GM03348 (cell line): ENCODE data around the gene AOC2.
A peak's percentile ranks its signal among the peaks of the same experiment; 100 is the strongest.
"Not testable (repeated sequence)": the region's sequence is repeated elsewhere in the genome, so short reads cannot be mapped to it uniquely, and the experiment has no call there.

Experiments used
- DNase-seq: peaks from one replicate; pipeline ENCODE4 v3.0.0; 2012; ENCODE audit warnings: low spot score

The AOC2 gene

DNA sequence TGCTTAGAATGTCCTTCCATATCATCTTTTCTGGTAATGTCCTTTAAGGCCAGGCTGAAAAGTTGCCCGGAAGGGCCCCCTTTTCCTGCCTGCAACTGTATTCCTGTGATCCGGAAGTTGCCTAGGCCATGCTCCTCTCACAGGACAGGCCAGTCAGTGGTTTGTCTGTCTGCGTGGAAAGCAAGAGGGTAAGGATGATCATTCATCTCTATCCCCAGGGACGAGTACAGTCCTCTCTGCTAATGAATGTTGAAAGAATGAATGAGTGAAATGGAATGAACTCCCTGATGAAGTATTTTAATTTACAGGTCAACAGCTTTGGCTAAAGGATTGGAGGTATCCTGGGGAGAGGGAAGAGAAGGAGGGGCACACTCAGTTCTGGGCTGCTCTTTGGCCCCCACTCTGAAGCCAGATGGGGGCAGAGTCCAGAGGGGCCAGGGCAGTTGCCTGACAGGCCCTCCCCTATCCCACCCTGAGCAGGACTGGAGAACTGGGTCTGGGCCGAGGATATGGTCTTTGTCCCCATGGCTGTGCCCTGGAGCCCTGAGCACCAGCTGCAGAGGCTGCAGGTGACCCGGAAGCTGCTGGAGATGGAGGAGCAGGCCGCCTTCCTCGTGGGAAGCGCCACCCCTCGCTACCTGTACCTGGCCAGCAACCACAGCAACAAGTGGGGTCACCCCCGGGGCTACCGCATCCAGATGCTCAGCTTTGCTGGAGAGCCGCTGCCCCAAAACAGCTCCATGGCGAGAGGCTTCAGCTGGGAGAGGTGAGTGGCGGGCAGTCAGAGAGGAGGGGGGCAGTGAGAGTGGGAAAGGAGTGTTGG lies 9.8 kb downstream of the AOC2 start:
- no peak for DNase-seq

DNA sequence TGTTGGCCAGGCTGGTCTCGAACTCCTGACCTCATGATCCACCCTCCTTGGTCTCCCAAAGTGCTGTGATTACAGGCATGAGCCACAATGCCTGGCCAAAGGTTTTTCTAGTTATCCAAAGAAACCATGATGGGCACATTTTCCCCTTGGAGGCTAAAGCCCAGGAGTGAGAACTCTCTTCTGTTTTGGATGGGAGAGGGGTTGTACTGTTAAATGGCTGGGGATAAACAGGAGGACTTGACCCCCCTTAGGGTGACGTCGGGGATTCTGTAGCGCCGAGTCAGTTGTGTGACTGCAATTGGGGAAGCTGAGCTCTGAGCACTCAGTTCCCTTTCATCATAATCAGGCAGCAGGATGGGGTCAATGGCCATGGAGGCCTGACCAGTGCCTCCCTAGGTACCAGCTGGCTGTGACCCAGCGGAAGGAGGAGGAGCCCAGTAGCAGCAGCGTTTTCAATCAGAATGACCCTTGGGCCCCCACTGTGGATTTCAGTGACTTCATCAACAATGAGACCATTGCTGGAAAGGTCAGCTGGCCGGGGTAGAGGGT lies 10.7 kb downstream of the AOC2 start:
- no peak for DNase-seq

DNA sequence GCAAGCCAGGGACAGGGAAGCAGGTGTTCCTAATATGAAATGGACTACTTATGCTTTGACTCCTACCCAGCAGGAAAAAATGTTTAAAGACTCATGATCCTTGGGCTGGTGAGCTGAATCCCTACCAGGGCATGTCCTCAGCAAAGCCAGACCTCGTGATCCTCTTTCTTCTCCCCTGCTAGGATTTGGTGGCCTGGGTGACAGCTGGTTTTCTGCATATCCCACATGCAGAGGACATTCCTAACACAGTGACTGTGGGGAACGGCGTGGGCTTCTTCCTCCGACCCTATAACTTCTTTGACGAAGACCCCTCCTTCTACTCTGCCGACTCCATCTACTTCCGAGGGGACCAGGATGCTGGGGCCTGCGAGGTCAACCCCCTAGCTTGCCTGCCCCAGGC lies 11.7 kb downstream of the AOC2 start:
- DNase-seq = not testable (repeated sequence)

DNA sequence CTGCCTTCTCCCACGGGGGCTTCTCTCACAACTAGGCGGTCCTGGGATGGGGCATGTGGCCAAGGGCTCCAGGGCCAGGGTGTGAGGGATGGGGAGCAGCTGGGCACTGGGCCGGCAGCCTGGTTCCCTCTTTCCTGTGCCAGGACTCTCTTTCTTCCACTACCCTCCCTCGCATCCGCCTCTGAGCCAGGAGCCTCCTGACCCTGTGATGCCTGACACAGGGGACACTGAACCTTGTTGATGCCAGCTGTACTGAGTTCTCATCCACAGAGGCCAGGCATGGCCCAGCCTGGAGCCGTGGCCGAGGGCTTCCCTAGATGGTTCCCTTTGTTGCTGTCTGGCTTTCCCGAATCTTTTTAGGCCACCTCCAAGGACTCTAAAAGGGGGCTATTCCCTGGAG lies 12.1 kb downstream of the AOC2 start:
- not testable (repeated sequence) for DNase-seq

DNA sequence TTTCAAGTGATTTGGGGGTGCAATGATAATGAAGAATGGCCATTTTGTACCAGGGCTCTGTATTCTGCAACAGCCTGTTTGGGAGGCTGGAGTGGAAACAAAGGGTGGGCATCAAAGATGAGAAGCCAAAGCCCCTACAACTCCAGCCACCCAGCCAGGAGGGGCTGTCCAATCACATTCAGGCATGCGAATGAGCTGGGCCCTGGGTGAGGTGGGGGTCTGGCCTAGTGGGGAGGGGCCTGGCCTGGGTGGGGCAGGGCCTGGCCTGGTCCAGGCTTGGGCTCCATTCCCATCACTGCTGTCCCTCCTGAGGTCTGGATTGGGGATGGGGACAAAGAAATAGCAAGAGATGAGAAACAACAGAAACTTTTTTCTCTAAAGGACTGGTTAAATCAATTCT lies 13.0 kb downstream of the AOC2 start:
- no peak for DNase-seq

DNA sequence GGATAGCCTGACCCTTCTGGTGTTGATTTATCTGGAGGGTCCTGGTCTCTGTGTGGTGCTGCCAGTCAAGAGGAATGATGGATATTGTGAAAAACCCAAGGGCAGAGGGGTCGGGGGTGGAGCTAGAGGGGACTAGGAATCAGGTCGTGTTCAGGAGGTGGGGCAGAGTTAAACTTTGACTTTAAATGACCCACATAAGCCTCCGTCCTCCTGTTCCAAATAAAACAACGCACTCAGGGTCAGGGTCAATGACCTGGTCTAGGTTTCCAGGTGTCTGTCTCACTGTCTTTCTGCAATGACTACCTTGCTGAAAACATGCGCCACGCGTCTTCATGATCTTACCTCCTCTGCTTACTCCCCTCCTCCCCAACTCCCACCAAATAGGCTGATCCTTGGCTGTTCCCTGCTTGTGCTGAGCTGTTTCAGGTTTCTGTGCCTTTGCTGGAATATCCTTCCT lies 21.3 kb downstream of the AOC2 start:
- no peak for DNase-seq

DNA sequence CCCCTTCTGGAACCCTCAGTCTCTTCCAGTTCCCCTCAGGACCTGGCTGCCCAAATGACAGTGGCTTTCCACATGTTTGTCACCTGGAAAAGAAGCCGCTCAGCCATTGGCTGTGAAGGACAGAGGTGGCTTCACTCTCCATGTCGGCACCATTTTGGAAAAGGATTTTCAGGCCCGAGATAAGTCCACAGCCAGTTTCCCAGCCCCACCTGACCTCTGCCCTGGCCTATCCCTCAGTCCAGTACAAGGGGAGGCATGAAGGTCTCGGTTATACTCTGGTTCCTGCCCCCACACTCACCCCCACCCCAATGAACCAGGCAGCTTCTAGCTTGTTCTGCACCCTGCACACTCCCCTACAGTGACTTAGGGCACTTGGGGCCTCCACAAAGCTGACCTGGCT lies 21.8 kb downstream of the AOC2 start:
- DNase-seq = no peak

DNA sequence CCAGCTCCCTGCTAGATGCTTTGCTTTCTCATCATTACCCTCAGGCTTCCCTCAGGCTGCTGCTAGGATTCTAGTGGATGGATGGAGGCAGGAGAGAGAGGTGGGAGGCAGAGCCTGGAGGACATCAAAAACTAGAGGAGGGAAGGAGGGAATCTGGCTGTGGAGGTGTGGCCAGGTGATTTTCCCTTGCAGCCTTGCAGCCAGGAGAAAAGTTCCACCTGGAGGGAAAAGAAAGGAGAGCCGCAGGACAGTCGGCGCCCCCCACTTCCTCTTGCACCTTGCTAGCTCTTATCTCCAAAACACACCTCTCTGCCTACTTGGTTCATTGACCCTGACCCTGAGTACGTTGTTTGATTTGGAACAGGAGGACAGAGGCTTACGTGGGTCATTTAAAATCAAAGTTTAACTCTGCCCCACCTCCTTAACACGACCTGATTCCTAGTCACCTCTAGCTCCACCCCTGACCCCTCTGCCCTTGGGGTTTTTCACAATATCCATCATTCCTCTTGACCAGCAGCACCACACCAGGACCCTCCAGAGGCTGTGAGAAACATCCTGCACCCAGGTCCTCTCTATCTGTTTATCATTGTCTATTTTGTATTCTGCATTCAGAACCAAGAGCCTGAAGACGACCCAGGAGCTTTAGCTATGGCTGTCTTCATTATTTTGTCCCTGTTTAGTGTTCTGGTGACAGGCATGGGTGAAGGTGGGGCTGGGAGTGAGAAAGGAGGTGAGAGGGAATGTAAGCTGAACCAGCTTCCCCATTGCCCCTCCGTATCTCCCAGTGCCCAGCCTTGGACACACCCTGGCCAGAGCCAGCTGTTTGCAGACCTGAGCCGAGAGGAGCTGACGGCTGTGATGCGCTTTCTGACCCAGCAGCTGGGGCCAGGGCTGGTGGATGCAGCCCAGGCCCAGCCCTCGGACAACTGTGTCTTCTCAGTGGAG lies 22.5 kb downstream of the AOC2 start:
- no peak for DNase-seq

DNA sequence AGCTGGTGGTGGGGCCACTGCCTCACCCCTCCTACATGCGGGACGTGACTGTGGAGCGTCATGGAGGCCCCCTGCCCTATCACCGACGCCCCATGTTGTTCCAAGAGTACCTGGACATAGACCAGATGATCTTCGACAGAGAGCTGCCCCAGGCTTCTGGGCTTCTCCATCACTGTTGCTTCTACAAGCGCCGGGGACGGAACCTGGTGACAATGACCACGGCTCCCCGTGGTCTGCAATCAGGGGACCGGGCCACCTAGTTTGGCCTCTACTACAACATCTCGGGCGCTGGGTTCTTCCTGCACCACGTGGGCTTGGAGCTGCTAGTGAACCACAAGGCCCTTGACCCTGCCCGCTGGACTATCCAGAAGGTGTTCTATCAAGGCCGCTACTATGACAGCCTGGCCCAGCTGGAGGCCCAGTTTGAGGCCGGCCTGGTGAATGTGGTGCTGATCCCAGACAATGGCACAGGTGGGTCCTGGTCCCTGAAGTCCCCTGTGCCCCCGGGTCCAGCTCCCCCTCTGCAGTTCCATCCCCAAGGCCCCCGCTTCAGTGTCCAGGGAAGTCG lies 23.4 kb downstream of the AOC2 start:
- DNase-seq = not testable (repeated sequence)

DNA sequence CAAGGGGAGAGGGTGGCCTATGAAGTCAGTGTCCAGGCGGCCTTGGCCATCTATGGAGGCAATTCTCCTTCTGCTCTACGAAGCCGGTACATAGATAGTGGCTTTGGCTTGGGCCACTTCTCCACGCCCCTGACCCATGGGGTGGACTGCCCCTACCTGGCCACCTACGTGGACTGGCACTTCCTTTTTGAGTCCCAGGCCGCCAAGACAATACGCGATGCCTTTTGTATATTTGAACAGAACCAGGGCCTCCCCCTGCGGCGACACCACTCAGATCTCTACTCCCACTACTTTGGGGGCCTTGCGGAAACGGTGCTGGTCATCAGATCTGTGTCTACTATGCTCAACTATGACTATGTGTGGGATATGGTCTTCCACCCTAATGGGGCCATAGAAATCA lies 24.0 kb downstream of the AOC2 start:
- no peak for DNase-seq

DNA sequence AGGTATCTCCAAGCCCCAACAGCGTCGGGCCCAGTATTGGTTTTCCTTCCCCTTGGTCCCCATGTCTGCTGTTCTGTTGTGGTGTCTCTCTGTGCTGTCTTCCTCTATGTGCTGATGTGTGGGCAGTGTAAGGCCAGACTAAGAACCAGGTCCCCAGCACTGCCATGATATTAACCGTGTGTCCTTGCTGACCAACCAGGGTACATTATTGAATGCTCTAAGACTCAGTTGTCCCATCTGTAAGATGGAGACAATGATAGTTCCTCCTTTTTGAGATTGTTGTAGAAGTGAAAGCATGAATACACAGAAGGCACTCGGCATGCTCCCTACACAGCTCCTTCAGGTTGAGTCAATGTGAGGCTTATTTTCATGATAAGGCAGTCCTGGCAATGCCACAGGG lies 27.3 kb downstream of the AOC2 start:
- no peak for DNase-seq

DNA sequence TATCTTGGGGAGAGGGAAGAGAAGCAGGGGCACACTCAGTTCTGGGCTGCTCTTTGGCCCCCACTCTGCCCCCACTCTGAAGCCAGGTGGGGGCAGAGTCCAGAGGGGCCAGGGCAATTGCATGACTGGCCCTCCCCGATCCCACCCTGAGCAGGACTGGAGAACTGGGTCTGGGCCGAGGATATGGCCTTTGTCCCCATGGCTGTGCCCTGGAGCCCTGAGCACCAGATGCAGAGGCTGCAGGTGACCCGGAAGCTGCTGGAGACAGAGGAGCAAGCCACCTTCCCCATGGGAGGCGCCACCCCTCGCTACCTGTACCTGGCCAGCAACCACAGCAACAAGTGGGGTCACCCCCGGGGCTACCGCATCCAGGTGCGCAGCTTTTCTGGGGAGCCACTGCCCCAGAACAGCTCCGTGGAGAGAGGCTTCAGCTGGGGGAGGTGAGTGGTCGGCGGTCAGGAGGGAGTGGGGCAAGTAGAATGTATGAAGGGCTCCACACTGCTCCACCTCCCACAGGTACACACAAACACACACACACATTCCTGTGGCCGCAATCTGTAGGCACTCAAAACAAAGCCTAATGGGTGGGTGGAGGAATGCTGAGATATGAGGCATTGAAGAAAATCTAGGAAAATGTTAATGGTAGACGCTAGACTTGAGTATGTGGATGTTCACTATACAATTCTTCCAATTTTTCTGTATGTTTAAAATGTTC lies 28.0 kb downstream of the AOC2 start:
- DNase-seq = no peak

DNA sequence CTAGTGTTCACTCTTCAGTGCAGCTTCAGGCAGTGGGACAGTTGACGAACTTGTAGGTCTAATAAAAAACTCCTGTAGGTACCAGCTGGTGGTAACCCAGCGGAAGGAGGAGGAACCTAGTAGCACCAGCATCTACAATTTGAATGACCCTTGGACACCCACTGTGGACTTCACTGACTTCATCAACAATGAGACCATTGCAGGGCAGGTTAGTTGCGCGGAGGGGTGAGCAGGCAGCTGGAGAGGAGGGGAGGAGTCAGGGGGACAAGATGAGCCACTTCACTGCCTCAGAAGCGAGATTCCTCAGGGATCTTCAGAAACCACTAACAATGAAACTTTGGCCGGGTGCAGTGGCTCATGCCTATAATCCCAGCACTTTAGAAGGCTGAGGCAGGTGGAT lies 28.9 kb downstream of the AOC2 start:
- DNase-seq = no peak

DNA sequence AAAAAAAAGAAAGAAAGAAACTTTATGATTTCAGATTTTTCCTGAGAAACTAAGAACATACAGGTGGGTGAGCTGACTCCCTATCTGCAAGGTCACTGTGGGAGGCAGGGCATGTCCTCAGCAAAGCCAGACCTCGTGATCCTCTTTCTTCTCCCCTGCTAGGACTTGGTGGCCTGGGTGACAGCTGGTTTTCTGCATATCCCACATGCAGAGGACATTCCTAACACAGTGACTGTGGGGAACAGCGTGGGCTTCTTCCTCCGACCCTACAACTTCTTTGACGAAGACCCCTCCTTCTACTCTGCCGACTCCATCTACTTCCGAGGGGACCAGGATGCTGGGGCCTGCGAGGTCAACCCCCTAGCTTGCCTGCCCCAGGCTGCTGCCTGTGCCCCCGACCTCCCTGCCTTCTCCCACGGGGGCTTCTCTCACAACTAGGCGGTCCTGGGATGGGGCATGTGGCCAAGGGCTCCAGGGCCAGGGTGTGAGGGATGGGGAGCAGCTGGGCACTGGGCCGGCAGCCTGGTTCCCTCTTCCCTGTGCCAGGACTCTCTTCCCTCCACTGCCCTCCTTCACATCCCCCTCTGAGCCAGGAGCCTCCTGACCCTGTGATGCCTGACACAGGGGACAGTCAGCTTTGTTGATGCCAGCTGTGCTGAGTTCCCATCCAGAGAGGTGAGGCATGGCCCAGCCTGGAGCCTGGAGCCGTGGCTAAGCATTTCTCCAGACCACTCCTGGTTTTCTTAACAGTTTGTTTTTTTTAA lies 29.7 kb downstream of the AOC2 start:
- DNase-seq = not testable (repeated sequence)

DNA sequence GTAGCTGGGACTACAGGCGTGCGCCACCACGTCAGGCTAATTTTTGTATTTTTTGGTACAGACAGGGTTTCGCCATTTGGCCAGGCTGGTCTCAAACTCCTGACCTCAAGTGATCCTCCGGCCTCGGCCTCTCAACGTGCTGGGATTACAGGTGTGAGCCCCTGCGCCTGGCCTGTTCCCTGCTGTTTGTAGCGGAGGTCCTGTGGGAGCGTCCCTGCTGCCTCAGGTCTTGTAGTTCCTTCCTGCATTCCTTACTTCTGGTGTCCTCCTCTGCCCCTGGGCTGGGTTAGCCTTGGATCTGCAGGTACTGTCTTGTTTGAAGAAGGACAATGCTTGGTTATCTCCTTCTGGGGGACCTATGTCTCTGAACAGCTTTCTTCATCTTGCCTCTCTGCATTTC lies 32.7 kb downstream of the AOC2 start:
- DNase-seq = no peak

DNA sequence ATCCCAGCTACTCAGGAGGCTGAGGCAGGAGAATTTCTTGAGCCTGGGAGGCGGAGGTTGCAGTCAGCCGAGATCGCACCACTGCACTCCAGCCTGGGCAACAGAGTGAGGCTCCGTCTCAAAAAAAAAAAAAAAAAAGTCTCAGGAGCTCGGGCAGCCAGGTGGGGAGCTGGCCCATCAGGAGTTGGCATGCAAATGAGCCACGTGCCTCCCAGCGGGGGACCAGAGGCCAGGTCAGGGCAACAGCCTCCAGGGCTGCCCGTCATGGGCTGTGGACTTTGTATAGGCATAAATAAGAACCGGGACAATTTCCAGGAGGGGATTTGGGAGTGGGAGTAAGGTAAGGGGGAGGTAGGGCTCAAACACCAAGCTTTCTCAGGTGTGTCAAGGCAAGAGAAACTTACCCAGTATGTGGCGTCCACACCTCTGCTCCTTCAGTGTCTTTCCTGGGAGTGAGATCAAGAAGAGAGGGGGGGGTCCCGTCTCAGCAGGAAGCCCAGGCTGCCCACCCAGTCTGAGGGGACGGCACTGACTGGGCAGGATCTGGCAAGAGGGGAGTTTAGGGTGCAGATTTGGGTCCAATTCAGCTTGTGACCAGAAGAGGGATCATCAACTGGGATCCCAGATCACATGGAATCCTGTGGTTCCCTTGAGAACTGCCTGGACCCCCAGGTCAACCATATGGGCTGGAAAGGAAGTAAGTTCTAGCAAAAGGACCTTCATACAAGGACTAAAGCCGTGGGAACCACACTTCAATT lies 33.9 kb downstream of the AOC2 start:
- no peak for DNase-seq

DNA sequence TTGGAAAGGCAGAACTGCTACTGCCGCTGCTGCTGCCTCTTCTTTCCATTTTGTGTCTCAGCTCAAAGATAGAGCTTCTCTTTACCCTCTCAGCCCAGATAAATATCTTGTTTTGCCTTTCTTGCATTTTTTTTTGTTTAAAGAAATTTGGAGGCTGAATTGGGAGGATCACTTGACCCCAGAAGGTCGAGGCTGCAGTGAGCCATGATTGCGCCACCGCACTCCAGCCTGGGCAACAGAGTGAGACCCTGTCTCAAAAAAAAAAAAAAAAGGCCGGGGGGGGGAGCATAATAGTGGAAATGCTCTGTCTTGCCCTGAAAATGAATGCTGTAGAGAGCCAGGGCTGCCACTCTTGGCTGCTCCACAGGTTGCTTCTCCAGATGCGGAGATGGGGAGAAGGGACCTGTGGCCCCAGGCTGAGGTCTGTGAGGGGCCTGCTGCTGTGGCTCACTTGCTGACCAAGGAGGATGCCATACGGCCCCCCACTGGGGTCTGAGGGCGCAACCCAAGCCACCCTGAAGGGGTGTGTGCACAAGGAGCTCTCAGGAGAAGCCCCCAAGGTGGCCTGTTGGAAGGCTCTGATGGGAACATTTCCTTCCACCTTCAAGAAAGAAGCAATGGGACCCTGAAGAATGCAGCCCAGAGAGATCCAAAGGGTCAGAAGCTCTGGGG lies 34.7 kb downstream of the AOC2 start:
- no peak for DNase-seq

DNA sequence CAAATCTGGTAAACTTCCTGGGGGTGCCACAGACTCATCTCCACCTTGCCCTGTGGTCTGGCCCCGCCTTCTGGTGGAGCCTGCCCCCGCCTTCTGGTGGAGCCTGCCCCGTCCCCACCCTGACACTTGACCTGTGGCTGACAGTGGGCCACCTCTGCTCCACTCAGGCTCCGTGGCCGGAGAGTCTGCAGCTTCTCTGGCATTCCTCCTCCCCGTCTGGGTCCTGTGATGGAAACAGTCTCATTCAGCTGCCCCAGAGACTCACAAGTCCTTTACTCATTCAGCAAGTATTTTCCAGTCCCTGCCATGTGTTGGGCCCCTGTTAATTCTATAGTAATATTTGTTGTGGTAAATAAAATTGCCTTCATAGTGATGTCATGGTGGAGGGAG lies 35.2 kb downstream of the AOC2 start:
- peak; percentile 62 for DNase-seq

DNA sequence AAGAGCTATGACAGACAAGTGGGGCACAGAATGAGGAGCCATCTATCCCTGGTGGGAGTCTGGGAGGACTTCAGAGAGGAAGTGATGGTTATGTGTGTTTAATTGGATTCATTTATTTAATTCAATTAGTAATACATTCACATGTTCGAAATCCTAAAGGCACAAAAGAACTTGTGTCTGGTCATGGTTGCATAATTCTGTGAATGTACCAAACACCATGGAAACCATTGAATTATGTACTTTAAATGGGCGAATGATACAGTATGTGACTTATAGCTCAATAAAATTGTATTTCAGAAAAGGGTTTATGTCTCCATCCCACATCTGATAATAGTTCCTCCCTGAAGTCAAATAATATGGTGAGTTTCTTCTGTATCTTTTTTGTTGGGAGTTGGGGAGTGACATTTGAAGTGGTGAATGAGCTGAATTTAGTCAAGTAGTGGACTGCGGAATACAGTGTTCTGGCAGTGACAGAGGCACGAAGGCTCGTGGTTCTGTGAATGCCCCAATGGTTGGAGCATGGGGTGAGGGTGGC lies 36.5 kb downstream of the AOC2 start:
- no peak for DNase-seq
